Suppressor macrophage treated with lipopolysaccharide for 1 hour (primary cell): Measurements from ENCODE around the gene FAH.

ENCODE experiments used
- DNase-seq, 3 donors: peaks; one replicate each; pipeline ENCODE4 v3.0.0-alpha.2; 2020 to 2022

Gene FAH

DNA sequence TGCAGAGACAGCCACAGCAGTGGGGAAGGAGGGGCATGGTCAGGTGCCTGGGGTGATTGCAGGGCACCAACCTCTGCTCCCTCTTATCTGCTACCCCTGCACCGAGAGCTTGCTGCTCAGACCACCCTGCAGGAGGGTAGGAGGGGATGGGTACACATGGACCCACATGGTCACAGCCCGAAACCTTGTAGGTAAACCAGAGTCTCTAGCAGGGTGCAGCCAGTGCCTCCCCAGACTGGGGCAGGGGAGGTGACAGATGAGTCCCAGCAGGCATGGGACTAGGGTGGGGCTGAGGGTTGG is 49.2 kb downstream of the FAH start:
- DNase-seq = no peak

DNA sequence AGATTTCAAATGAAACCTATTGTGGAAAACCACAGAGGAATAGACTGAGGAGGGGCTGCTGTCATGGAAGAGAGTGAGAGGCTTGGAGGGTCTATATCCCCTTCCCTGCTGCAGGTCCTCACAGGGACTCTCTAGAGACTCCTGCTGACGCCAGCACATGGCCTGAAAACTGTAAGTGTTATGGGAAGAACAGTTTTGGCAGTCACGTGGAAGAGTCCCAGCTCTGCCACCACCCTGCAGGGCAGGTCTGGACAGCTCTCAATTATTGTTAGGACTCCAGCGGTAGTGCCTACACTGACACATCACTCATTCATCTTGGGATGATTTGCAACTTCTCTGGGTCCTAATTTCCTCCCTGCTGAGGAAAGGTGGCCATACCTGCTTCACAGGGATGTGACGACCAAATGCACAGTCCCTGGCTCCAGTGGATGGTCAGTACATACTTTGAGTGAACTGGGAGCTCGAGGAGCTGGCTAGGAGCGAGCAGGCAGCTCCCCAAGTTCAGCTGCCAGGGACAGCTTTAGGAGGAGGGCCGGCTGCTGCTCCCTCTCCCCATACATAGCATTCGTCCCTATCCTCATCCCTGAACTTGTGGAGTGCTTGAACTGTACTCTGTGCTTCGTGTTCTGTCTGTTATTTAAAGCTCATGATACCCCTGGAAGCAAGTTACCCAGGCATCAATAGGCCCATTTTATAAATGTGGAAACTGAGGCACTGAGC is 50.0 kb downstream of the FAH start:
- no peak for DNase-seq

DNA sequence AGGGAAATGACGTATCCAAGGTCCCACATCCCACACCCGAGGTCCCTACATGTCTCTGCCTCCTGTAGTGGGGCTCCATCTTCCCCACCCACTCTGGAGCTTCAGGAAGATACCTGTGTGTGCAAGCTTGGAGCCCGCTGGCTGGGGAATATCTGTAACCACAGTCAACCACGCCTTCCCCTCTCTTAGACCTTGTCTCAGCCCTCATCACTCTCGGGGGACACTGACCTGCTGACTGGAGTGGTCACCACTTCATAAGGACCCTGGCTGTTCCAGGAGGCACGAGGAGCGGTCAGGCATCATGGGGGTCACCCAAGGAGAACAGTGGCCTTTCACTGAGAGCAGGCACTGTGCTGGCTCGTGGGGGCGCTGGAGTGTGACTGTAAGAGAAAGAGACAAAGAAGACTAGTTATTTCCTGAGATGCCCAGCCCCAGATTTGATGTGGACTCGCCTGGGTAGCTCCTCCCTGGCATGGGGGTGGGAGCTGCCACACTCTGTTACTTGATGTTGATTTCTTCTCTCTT is 50.6 kb downstream of the FAH start:
- no peak for DNase-seq

DNA sequence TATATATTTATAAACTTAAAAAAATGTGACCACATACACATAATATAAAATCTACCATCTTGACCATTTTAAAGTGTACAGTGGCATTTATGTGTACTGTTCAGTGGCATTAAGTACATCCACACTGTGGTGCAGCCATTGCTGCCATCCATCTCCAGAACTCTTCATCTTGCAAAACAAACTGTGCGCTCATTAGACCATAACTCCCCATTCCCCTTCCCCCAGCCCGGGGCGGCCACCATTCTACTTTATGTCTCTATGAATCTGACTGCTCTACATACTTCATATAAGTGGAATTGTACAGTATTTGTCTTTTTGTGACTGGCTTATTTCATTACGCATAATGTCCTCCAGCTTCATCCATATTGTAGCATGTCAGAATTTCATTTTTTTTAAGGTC is 51.4 kb downstream of the FAH start:
- DNase-seq = no peak

DNA sequence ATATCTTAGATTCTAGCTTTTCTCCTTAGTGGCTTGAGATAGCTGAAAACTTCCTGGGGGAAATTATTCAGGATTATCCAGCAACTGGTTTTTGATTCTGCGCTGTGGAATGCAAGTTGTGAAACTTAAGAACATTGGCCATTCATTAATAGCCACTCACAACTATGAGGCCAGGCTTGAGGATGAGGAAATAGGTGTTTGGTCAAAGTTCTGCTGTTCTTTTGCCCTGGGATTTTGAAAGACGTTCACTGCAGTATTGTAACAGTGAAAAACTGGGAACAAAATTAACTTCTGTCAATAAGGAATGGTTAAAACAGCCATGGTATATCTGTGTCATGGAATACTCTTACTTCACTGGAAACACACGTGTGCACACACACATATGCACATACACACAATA is 55.1 kb downstream of the FAH start:
- no peak for DNase-seq

DNA sequence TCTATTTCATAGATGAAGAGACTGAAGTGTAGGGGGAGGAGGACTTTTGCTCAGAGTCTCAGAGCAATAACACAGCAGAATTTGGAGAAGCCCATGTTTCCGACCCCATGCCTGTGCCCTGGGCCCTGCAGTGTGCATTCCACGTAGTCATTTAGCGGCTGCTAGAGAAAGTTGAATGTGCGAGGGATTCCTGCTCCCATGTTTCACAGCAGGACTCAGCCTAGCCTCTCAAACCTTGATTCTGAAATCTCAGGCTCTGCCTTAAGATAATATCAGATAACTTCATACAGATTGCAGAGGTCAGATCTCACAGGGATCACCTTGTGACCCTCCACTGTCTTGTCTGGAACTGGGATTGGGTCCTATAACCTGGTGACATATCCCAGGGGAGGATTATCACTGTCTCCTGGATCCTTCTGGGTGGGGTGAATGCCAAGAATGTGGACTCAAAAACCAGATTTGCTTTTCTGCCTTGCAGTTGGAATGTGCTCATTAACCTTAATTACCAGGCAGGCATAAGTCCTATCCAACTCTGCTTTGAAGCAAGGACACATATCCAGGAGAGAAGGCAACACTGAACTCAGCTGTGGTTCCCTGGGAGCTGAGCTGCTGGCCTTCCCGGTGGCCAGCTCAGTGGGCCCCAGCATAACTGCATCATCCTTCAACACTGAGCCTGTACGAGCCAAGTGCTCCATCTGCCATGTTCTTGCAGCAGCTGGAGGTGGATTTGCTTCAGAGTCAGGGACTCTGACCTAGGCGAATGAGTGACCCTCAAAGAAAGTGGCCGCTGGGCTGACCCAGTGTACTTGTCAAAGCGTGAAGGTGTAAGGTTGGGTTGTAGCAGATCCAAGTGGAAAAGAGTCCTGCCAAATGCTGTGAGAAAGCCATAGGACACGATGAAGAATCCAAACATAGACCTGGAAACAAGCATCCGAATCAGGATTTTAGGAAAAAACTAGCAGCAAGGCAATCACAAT is 56.2 kb downstream of the FAH start:
- DNase-seq = no peak

DNA sequence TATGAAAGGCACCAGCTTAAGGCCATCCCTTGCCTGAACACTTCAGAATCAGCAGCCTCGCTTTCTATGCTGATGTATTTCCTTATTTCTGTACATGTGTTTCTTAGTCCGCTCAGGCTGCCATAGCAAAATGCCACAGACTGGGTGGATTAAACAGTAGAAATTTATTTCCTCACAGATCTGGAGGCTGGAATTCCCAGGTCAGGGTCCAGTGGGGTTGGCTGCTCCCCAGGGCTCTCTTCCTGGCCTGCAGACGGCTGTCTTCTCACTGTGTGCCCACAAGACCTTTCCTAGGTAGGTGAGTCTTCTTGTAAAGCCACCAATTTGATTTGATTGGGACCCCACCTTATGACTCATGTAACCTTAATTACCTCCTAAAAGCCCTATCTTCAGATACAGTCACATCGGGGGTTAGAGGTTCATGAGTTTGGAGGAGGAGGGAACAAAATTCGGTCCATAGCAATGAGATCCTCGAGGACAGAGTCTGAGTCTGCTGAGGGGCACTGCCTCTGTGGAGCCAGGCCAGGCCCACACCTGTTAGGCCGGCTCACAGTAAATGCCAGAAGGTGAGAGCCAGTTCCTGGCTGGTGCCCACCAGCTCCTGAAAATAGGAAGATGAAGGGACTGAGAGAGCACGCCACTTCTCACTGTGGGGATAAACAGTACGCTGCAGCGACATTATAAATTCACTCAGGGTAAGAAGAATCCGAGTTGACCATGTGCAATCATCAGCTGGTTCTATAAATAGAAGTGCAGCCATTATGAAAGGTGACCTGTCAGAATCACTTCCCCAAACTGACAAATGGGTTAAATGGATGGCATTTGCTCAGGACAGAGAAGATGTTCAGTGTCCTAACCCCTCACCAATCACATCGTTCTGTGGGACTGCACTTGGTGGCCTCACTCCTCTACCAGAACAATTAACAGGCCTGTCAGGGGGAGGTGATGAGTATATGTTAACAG is 58.1 kb downstream of the FAH start:
- DNase-seq = peak in 2 of 3 donors; percentile 31 to 48

DNA sequence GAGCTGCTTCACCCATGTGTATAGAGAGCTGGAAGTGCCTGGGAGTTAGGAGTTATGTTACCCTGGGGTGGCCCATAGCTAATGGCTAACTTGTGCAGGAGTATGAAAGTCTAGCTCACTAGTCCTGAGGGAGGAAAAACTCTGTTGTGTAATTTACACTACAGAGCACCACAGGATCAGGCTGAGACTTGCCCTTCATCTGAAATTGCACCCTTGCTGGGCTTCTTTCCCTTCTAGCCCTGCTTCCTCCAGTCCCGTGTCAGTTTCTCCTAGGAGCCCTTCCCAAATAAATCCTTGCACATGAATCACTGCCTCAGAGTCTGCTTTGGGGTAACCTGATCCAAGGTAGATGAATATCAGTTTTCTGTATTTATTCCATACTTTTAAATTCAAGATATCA is 59.2 kb downstream of the FAH start:
- DNase-seq = no peak

DNA sequence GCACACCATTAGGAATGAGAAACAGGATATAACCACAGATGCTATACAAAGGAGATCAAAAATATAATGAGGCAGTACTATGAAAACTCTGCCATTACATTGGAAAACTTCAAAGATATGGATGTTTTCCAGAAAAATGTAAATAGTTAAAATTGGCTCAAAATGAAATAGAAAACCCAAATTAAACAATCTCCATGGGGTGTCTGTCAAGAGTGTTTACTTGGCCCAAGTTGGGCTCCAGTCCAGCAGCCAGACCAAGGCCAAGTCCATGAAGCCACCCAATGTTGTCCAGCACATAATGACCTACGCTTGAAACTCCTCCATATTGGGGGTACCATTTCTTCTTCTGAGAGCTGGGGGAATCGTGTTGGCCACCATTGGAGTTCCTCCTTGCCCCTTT is 62.1 kb downstream of the FAH start:
- no peak for DNase-seq

DNA sequence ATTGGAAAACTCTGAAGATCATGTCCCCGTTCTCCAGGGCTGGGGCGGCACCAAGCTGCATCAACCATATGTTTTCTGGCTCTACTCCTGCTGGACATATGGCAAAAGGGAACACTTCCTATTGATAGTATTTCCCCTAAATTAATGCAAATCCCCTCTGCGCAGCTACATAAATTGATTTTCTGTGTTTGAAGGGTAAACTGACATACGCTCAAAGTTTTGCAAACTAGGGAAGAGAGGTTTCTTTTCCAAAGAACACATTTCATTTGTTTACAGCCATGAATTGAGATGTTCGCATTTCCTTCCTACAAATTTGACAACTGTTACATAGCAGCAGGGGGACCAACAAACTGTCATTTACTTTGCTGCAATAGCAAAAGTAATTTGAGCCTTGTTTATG is 63.3 kb downstream of the FAH start:
- no peak for DNase-seq

DNA sequence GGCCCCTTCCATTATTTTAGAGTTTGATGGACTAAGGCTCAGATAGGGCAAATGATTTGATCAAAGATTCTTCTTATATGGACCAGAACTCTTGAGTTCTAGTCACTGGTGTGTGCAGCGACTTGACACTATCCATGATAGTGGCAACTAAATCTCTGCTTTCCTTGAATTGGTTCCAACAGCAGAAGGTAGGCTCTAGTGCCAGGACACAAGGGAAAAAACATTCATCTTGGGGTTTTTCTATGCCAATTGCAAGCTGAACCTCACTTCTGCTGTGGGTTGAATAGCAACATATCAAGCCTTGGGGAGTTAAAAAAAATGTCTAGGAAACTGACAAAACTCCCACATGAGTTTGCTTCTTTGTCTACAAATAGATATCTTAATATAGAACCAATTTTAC is 64.1 kb downstream of the FAH start:
- DNase-seq = no peak

DNA sequence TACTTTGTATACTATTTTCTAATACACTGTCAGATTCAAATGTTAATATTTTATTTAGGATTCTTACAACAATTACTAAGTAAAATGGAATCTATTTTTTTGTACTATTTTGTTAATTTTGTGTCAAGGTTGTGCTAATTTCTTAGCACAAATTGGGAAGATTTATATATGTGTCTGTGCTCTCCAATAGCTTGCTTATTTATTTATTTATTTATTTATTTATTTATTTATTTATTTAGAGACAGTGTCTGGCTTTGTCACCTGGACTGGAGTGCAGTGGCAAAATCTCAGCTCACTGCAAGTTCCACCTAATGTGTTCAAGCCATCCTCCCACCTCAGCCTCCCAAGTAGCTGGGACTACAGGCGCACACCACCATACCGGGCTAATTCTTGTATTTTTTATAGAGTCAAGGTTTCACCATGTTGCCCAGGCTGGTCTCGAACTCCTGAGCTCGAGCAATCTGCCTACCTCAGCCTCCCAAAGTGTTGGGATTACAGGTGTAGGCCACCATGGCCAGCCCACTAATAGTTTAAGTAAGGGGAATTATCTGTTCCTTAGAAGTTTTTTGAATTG is 64.6 kb downstream of the FAH start:
- DNase-seq = no peak

DNA sequence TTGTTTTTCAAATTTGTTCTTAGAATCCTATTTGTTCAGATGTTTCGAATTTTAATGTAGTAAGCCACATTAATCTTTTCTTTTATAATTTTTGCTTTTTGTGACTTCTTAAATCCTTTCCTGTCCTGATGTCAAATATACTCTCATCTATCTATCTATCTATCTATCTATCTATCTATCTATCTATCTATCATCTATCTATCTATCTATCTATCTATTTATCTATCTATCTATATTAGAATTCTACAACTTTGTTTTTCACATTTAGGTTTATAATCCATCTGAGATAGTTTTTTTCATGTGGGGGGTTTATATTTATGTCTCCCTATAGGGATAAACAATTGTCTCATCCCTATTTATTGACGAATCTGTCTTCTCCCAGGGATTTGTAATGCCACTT is 67.2 kb downstream of the FAH start:
- no peak for DNase-seq

DNA sequence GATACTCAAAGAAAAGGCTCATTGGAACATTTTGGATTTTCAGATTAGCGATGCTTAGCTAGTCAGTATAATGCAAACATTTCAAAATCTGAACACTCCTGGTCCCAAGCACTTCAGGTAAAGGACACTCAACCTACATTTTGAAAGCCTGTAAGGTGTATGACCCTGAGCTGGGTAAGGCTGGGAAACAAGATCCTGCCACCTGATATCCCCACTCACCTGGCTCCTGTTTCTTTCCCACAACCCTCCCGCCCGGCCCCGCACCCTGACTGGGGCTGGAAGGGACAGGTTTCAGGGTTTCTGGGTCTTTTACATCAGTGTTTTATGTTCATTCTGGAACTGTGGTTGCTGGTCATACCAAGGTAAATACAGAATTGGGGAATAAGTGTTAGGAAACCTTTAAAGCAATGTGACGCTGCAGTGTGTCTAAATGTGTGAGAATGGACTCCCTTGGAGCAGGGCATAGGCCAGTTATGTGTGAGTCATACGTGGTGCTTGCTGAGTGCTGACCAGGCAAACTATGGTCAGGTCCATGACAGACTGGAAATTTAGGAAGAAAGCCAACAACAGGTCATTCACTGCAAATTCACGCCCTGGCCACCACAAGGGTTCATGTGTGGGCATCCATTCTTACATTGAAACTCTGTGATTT is 76.3 kb downstream of the FAH start:
- peak in 2 of 3 donors; percentile 12 to 38 for DNase-seq

DNA sequence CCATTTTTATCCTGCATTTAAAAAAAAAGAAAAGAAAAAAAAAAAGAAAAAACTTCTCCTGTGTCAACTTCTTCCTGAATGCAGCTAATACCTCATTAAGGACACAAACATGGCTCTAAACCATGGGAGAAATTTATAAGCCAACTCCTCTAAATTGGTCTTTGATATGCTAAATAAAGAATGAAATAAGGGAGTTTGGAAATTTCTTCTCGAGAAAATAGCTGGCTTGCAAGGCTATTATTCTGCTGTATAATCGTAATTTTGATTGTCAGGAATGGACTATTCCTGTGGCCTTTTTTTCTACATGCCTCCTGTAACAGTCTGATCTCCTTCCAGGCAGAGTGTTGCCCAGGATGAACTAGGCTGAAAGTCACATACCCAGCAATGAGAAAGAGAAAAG is 78.6 kb downstream of the FAH start:
- DNase-seq = no peak

DNA sequence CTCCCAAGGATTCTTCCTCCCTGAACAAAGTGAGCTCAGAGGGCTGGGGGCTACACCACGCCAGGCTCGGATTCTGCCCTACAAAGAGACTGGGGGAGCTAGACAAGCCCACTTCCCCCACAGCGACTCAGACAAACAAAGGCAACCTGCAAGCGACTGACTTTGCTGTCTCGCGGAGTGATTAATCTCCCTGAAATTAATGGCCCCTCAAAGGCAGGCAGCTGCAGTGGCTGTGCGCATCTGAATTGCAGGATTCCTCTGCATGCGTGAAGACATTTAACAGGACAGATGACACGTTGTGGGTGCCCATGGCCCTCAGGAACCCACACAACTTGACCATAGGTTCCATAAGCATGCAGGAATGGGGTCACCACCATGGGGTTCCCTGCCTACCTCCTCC is 80.8 kb downstream of the FAH start:
- no peak for DNase-seq

DNA sequence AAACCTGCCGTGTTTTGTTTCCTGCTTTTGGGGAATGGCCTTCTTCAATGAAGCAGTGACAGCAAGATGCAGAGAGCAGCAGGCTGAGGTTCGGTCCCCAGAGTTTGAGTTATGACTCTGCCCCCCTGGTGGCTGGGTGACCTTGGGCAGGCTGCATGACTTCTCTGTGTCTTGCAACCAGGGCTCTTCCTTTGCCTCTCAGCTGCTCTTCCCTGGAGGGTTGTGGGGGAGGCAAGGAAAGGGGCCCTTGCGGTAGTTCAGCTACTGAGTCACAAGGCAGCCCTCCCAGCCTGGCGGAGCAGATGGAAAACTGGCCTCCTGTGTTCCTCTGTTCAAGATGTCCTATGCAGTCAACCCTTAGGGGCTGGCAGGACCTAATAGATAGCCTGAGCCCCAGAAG is 82.1 kb downstream of the FAH start:
- DNase-seq = peak; percentile 53 to 71 (median 64)
